Esophagus squamous epithelium (tissue), 4 donors: Measurements from ENCODE around the gene DAB2IP.
"Not testable (repeated sequence)": the region's sequence is repeated elsewhere in the genome, so short reads cannot be mapped to it uniquely, and the experiment has no call there.

Source experiments
- CTCF ChIP-seq, 6 experiments: fragments of 450-650 bp in 4 of 6; fragments of 200-600 bp in 2 of 6; sonication (generic) in 2 of 6; IDR thresholded peaks; one replicate each; pipeline ENCODE4 v1.5.1; 2016 to 2019; ENCODE audit warnings: antibody characterized with exemption in 6 of 6, mild to moderate bottlenecking in 4 of 6, moderate library complexity in 4 of 6
- POLR2A ChIP-seq, 4 donors: fragments of 450-650 bp; IDR thresholded peaks; one replicate each; pipeline ENCODE4 v1.6.1; 2017; ENCODE audit warnings: antibody characterized with exemption in 4 of 4, mild to moderate bottlenecking in 4 of 4, moderate library complexity in 3 of 4

GRCh38 chr9:121741919-121742283, 90.5 kb downstream of the DAB2IP start:
- TF ChIP-seq CTCF, POLR2A (IDR thresholded peaks at IDR 0.05): not testable (repeated sequence)
